UCSD-AML1 (cell line): ENCODE data around the gene HCAR3.
"Not testable (repeated sequence)": the region's sequence is repeated elsewhere in the genome, so short reads cannot be mapped to it uniquely, and the experiment has no call there.

Experiments
- DNase-seq: peaks from one replicate; lab custom pipeline; 2025; ENCODE audit not compliant: unreplicated experiment; lab: John Stamatoyannopoulos, UW

The HCAR3 gene

DNA sequence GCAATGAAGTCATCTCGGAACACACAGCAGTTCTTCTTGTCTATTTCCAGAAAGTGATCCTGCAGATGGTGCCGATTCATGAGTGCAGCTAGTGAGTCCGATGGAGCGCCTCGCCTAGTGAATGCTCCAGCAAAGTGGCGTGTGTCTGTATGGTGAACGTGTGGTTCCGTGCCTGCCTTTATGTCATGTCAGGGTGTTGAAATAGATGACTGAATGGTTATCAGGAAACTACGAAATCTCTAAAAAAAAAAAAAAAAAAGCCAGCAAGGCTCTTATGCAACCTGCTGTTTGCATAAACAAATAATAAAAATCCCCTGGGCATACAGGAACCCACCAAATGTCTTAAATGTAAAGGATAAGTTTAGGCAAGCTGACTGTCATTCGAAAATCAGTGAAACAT lies at the start of gene HCAR3:
HCAR3 (minus strand) TSS at position 154 of the 400 bp plus-strand sequence; CDS start at position 80, 74 bp downstream.
- not testable (repeated sequence) for DNase-seq

DNA sequence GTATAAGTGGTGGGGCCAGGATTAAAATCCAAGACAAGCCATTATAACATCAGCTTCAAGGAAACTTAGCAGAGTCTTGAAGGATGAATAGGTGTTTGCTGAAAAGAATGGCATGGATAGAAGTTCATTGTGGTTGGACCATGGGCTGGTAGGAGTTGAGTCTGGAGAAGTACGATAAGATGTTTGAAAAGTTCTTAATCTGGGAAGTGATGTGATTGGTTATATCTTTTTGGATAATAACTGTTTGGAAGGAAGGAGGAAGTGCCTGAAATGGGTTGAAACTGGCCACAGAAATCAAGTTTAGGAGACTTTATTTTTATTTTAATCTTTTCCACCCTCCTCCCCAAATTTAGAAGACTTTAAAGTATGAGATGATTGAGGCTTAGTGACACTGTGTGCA lies 41.0 kb upstream of the HCAR3 start:
- no peak for DNase-seq

DNA sequence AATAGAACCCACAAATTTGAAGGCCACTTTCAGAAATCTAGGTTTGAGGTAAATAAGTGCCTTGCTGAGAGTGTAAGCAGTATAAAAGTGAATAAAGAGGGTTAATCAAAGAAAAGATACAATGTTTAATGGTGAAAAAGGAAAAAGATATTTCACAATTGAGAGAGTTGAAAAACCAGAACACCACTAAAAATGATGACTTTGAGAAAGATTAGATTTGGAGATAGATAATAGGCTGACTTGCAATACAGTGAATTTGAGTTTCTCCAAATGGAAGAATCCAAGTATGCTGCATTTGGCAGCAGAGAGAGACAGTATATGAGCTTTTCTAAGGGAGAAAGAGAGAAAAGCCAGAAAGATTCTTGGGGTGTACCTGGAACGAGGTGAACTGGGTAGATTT lies 38.2 kb upstream of the HCAR3 start:
- no peak for DNase-seq

DNA sequence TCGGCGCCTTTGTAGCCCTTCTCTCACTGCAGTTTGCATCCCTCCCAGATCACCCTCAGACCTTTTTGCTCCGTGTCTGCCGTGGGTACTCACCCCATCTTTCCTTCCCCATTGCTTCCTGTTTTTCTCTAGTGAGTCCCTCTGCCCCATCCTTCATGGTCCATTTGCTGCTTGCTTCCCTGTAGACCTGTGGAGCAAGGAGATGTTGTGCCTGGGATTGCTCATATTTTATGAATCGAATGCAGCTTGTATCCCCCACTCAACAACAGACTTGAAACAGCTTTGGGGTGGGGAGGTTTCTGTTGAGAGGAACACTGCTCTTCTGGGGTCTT lies 36.7 kb upstream of the HCAR3 start:
- DNase-seq = no peak

DNA sequence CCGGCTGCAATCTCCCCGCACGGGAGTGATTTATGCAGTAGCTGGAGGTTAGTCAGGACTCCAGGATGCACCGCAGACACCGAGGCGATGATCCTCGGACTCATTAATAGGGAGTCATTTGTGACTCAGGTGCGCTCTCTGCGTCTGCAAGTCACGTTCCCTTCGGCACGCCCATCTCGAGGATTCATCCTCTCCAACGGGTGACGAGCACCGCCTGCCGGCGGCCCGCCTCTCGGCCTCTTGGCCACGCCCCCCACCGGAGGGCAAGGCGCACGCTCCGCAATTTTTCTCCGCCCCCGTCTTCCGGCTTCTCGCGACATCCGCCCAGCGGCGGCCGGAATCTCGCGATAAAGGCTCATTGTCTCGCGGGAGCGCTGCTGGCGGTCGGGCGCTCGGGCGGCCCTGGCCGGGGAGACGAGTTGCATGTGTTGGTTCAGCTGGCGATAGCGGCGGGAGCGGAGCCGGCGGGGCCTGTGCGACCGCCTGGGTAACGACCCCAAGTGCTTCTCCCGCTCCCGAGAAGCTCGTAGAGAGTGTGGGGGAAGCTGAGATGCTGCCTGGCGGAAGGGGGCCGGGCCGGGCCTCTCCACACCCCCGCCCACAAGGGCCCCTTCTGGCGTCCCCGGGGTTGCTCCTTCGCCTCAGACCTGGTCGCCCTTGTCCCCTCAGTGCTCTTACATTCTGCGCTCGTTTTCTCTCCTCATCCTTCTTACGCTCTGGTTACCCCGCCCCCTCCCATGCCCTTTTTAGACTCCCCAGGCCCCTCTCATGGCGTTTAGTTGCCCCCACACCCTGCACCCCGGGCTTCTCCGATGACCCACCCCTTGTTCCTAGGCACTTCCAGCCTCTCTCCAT lies 36.1 kb upstream of the HCAR3 start, which contains the start of gene DENR:
DENR (plus strand) TSS at position 361 of the 855 bp plus-strand sequence. CDS start 878 bp downstream, outside the sequence.
- peak; percentile 99 for DNase-seq

DNA sequence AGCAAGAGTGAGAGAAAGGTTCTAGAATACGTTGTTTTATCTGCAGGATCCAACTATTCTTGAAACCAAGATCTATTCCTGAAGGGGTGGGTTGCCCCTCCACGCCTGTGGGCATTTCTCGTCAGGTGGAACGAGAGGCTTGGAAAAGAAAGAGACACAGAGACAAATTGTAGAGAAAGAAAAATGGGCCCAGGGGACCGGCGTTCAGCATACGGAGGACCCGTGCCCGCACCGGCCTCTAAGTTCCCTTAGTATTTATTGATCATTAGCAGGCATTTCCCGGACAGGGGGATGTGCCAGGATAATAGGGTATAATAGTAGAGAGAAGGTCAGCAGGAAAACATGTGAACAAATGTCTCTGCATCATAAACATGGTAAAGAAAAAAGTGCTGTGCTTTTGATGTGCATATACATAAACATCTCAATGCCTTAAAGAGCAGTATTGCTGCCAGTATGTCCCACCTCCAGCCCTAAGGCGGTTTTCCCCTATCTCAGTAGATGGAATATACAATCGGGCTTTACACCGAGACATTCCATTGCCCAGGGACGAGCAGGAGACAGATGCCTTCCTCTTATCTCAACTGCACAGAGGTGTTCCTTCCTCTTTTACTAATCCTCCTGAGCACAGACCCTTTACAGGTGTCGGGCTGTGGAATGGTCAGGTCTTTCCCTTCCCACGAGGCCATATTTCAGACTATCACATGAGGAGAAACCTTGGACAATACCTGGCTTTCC lies 34.3 kb upstream of the HCAR3 start:
- not testable (repeated sequence) for DNase-seq

DNA sequence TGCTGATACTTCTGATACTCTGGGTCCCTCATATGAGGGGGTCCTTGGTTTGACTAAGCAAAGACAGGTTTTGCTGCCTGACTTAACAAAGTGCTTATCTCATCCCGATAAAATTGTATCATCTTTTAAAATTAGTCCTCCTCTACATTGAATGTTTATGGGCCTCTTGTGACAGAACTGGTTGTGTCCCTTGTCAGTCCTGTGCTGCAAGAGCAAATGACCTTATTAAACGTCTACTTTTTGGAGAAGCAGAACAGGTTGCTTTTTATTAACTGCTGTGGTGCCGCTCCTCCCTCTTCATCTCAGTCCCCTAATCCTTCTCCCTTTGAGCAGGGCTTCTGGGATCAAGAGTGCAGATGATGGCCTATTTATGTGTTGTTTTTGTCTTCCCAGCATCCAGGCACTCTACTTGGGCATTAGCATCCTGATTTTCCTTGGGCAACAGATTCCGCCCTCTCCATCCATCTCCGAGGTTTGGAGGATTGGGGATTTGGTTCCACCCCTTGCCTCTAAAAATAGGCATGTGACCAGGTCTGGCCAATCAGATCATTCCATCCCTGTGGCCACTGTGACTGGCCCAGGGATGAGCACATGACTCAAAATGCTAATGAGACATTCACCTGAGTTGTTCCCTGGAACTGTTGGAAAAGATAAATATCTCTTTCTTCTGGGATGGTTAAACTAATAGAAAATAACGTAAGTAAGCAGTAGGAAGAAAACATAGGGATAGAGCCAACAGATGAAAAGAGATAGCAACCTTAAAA lies 33.1 kb upstream of the HCAR3 start:
- no peak for DNase-seq

DNA sequence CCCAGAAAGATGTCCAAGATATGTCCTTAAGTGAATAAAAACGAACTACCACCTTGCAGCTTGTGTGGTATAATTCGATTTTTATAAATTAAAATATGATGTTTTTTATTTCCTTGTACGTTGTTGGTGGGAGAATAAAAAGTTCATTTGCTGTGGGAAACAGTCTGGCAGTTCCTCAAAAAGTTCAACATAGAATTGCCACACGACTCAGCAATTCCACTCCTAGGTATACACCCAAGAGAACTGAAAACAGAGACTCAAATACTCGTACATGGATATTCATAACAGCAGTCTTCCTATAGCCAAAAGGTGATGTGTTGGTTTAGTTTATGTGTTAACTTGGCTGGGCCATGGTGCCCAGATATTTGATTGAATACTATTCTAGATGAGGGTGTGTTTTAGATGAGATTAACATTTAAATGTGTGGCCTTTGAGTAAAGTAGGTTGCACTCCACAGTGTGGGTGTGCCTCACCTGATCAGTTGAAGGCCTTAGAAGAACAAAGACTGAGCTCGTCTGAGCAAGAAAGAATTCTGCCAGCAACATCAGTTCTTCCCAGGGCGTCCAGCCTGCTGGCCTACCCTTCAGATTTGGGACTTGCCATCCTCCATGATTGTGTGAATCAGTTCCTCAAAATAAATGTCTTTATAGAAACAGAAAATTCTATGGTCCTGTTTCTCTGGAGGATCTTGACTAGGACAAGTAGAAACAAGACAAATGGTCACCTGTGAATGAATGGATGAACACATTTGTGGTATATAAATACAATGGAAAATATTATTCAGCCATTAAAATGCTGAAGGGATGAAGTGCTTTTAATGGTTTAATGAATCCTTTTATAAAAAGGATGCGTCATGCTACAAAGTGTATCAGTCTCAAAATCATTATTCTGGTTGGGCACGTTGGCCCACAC lies 30.9 kb upstream of the HCAR3 start:
- DNase-seq = no peak

DNA sequence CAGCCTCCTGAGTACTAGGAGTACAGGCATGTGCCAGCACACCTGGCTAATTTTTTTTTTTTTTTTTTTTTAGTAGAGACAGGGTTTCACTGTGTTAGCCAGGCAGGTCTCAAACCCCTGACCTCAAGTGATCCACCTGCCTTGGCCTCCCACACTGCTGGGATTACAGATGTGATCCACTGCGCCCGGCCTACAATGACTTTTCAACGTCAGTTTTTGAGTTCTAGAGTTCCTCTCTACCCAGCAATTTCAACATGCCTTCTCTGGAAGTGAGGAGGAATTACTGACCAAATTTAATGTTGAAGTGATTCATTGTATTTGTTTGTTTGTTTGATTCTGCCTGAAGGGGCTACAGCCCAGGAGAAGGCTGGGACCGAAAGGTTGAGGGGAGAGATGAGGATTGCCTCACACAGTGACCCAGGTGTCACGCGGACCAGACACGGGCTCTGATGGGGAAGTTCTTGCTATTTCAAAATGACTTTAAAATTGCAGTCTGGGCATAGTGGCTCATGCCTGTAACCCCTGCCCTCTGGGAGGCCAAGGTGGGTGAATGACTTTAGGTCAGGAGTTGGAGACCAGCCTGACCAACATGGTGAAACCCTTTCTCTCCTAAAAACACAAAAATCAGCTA lies 27.4 kb upstream of the HCAR3 start:
- DNase-seq = no peak

DNA sequence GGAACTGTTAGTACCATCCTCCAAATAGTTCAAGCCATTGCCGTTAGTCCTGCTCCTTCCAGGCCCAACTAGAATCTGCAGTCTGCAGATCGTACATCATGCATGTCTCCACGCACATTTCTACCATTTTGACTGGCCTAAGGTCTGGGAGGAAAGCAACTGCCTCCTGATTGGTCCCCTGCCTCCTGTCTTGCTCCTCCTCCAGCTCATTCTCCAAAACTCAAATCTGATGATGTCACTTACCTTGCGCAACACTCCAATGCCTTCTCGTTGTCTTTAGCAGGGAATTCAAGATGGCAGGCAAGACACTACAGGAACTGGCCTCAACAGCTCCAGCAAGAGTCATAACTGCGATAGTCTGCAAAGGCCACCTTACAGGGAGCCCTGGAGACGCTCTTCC lies 23.7 kb upstream of the HCAR3 start:
- DNase-seq = no peak

DNA sequence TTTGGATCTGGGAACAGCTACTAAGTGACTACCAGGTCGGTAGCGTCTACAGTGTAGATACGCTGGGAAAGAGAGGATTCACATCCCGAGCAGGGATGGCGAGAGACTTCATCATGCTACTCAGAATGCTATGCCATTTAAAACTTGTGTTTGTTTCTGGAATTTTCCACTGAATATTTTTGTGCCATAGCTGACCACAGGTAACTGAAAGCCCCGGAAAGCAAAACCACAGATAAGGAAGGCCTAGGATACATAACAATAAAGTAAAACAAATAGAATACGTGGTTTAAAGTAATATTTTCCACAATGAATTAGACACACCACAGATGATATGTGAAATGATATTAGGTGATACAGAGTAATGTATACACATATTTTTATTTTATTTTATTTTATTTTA lies 22.0 kb upstream of the HCAR3 start:
- no peak for DNase-seq

DNA sequence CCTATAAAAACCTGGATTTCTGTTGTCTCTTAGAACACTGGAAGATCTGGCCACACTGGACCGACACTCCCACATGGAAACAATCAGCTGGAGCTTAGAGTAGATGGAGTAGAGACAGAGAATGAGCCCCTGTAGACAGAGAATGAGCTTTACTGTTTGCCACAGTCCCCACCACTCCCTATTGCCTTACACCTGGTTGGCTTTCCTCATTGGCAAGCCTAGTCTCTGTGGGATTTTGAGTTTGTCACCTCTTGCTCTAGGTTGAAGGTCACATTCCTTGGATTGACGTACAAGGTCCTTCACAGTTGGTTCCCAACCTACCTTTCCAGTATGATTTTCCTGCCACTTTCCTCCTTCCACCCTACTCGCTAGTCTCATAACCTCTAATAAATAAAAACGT lies 16.0 kb upstream of the HCAR3 start:
- DNase-seq = no peak

DNA sequence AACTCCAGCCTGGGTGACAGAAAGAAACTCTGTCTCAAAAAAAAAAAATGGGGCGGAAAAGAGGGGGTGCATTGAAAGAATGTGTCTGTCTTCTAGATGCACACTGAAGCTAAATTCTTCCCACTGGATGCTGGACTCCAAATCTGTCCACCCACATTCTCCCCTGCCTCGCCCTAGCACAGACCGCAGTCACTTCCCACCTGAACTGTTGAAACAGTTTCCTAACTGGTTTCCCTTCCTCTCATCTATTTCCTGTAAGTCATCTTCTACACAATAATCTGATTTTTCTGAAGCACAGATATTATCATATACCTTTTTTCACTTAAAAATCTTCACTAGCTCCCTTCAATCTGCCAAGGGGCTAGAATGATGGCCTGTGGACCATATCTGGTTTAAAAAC lies 15.6 kb upstream of the HCAR3 start:
- DNase-seq = no peak

DNA sequence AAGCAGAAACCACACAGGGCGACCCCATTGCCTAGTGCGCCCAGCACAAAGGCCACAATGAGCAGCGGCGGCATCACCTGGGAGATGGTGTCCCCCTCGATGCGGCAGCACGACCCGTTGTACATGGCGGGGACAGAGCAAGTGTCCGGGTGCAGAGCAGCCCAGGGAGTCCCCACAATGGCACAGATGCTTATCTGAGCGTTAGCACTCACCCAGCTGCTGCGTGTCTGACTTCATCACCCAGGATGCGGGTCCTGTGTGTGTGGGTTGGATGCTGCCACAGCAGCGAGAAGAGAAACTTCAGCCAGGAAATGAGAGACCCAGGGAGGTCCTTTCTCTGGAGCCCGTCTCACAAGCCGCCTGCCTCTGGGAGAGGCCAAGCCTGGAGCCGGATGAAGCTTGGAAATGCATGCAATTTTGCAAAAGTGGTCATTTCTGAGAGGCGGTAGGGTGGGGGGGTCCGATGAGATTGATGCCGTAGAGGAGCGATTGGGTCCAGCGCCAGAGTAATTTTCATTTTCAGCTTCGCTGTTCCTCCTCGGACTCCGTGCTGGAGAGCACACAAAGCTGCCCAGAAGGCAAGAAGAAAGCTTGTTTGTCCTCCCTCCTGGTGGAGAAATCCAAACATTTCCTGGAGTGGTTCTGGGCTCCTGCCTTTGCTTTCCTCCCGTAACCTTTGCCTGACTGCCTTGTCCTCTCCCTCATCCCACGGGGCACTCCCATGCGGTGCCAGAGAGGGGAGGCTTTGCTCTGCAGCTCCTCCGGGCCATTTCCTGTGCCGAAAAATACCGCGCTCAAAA lies 13.8 kb upstream of the HCAR3 start, which contains the start of gene HCAR1:
HCAR1 (minus strand) TSS at position 630 of the 800 bp plus-strand sequence; CDS start at position 125, 505 bp downstream.
- DNase-seq = no peak

DNA sequence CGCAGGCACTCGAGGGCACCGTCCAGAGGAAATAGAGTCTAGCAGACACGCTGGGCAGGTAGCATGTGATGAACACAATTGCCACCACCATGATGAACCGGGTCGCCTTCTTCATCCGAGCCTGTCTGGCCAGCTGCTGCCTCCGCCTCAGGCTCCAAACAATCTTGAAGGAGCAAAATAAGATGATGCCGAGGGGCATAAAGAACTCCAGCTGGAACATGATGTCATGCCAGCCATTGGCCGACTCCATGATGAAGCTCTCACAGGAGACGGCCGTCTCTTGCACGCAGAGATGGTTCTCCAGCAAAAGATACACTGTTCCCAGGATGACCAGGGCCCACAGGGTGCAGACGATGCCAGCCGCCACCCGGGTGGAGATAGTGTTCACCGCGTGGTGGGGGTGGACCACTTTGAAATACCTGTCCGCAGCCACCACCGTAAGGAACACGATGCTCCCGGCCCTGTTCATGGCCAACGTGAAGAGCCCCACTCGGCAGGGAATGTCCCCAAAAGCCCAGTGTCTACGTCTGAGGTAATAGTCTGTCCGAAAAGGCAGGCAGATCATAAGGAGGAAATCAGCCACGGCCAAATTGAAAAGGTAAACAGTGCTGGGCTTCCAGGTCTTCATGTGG lies 13.1 kb upstream of the HCAR3 start:
- DNase-seq = no peak

DNA sequence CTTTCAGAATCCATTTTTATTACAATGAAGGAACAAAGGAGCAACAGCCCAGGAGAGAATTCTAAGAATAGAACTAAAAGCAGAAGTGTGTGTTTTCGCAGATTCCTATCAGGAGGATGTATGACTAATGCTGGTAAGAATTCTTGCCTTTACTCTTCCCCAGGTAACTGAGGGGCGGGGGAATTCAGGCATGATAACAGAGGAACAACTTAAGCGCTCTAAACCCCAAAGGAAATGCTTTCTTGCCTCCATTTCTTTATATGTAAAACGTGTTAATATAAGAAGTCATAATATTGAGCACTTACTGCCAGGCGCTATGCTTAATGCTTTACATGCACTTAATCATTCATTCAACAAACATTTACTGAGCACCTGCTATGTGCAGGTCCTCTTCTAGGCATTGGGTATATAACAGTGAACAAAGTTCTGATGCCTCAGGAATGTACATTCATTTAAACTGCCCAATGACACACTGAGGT lies 9.5 kb upstream of the HCAR3 start:
- no peak for DNase-seq

DNA sequence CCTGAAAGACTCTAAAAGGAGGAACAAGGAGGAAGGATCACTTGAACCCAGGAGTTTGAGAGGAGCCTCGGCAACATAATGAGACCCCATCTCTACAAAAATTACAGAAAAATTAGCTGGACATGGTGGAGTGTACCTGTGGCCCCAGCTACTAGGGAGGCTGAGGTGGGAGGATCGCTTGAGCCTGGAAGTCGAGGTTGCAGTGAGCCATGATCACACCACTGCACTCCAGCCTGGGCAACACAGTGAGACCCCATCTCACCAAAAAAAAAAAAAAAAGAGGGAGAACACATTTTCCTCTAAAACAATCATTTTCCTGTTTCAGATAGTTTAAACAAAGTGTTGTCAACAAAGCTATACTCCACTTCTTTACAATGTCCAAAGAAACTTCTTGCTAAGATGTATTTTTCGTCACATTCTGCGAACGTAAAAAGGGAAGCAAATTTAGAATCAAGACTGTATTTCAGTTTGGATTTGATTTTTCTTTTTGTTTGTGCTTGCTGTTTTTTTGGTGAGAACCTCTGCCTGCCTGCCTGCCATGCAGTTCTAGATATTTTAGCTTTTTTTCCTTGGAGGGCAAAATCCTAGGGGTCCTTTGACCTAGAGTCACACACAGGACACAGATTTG lies 9.0 kb upstream of the HCAR3 start:
- no peak for DNase-seq

DNA sequence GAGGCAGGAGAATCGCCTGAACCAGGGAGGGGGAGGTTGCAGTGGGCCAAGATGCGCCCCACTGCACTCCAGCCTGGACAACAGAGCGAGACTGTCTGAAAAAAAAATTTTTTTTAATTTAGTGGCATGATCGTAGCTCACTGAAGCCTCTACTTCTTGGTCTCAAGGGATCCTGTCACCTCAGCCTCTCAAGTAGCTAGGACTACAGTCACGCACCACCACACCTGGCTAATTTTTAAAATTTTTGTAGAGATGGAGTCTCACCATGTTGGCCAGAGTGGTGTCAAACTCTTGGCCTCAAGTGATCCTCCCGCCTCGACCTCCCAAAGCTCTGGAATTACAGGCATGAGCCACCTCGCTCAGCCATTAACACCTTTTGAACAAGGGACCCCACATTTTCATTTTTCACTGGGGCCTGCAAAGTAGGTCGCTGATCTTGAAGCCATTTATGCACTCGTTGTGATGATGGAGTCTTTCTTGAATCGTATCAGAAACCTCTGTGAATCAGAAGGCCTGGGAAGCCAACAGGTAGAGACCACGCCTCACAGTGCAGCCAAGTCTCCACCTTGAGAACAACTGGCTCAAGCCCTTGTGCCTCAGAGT lies 8.1 kb upstream of the HCAR3 start:
- DNase-seq = no peak
